Activated CD8-positive, alpha-beta T cell treated with anti-CD3 and anti-CD28 coated beads for 36 hours (primary cell): ENCODE results near the gene FOXO1. TPM values are rescaled to one million over a fixed set of nuclear protein-coding genes. Genes with fewer than 3 reads are reported as not detected.

Experiments
- ATAC-seq: fragments of 200-7000 bp; cut with Tn5 transposase; one replicate; pipeline ENCODE4 v1.10.0; 2021; ENCODE audit warnings: mild to moderate bottlenecking, moderate library complexity
- CTCF ChIA-PET: fragments of 350-600 bp; sonication (Branson Sonifier 250); formaldehyde crosslinking; loops from one replicate; lab custom pipeline; 2021; ENCODE audit warnings: antibody characterized with exemption; lab: Charles Lee
- POLR2A ChIA-PET: fragments of 350-600 bp; sonication (Branson Sonifier 250); formaldehyde crosslinking; loops from one replicate; lab custom pipeline; 2021; ENCODE audit warnings: antibody characterized with exemption; lab: Charles Lee
- DNase-seq: peaks from one replicate; pipeline ENCODE4 v3.0.0-alpha.2; 2020
- H3K27ac Mint-ChIP-seq: one replicate; pipeline ENCODE4 v1.8.0; 2021; ENCODE audit warnings: mild to moderate bottlenecking, mixed read lengths
- H3K27me3 Mint-ChIP-seq: one replicate; pipeline ENCODE4 v1.8.0; 2021; ENCODE audit warnings: mixed read lengths
- H3K36me3 Mint-ChIP-seq: one replicate; pipeline ENCODE4 v1.8.0; 2021; ENCODE audit warnings: low read depth, mixed read lengths
- H3K4me1 Mint-ChIP-seq: one replicate; pipeline ENCODE4 v1.8.0; 2021; ENCODE audit warnings: low read depth, mixed read lengths
- H3K4me3 Mint-ChIP-seq: one replicate; pipeline ENCODE4 v1.8.0; 2021; ENCODE audit warnings: mild to moderate bottlenecking, moderate library complexity, mixed read lengths
- H3K9me3 Mint-ChIP-seq: one replicate; pipeline ENCODE4 v1.8.0; 2021; ENCODE audit warnings: mixed read lengths
- intact Hi-C: fragments of 100-400 bp; cut with micrococcal nuclease; formaldehyde crosslinking; loops from one replicate; pipeline ENCODE4 v1.10.0; 2022
- total RNA-seq, 2 experiments: library from RNA; stranded (reverse); gene quantifications; one replicate each; pipeline ENCODE4 v1.2.3, GENCODE V29; 2021
- TF ChIP-seq, protein P1 (sequence below): fragments of 200-600 bp; IDR thresholded peaks from one replicate; pipeline ENCODE4 v1.8.0; 2022; ENCODE audit warnings: antibody characterized with exemption, mild to moderate bottlenecking

The FOXO1 gene
- total RNA-seq, 2 experiments from 2014 or later = 30.6 to 30.8 TPM

GRCh38 chr13:40680659-40681323, 14.3 kb upstream of the FOXO1 start:
- ATAC-seq (no peak), DNase-seq (no peak)
- no peak overlapping the region for H3K4me3 Mint-ChIP-seq
- intact Hi-C loops = loop anchor here (5.0 kb wide), 4 partner anchors 613 to 998 kb away; no protein-coding TSS in a partner anchor
- H3K27ac Mint-ChIP-seq = no peak overlapping the region
- TF ChIP-seq, protein P1, sequence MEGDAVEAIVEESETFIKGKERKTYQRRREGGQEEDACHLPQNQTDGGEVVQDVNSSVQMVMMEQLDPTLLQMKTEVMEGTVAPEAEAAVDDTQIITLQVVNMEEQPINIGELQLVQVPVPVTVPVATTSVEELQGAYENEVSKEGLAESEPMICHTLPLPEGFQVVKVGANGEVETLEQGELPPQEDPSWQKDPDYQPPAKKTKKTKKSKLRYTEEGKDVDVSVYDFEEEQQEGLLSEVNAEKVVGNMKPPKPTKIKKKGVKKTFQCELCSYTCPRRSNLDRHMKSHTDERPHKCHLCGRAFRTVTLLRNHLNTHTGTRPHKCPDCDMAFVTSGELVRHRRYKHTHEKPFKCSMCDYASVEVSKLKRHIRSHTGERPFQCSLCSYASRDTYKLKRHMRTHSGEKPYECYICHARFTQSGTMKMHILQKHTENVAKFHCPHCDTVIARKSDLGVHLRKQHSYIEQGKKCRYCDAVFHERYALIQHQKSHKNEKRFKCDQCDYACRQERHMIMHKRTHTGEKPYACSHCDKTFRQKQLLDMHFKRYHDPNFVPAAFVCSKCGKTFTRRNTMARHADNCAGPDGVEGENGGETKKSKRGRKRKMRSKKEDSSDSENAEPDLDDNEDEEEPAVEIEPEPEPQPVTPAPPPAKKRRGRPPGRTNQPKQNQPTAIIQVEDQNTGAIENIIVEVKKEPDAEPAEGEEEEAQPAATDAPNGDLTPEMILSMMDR = no peak
- POLR2A ChIA-PET = no interaction called here
- H3K9me3 Mint-ChIP-seq = no peaks in the 10 kb centered on the region
- CTCF ChIA-PET = interaction anchor here (1.0 to 7.9 kb wide), 6 partner anchors 10 to 738 kb away, joined by 3 to 72 read pairs (median 7); no protein-coding TSS in a partner anchor
- no peaks in the 10 kb centered on the region for H3K36me3 Mint-ChIP-seq
- no peaks in the 10 kb centered on the region for H3K27me3 Mint-ChIP-seq
- peaks cover 7% of the 10 kb centered on the region for H3K4me1 Mint-ChIP-seq

DNA sequence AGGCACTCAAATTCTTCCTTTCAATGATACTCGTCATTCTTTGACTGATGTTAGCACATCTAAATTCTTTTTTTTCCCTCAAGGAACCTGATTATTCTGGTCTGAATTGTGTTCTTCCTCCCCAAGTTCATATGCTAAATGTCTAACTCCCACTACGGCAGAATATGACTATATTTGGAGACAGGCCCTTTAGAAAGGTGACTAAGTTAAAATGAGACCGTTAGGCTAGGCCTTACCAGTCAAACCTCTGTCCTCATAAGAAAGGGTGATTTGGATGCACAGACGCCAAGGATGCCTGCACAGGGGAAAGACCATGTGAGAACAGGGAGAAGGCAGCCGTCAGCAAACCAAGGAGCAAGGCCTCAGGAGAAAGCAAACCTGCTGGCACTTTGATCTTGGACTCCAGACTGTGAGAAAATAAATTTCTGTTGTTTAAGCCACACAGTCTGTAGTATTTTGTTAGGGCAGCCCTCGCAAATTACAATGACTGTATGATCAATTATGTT, 13.1 kb upstream of the FOXO1 start:
- no peaks in the 10 kb centered on the region for H3K9me3 Mint-ChIP-seq
- ATAC-seq (no peak), DNase-seq (no peak)
- no peaks in the 10 kb centered on the region for H3K36me3 Mint-ChIP-seq
- H3K4me3 Mint-ChIP-seq = no peak overlapping the region
- H3K4me1 Mint-ChIP-seq = peaks cover 7% of the 10 kb centered on the region
- ChIA-PET POLR2A (no interaction called here), CTCF (interaction anchor here (1.2 to 3.0 kb wide), 4 partner anchors 11 to 737 kb away, joined by 3 to 12 read pairs (median 8); no protein-coding TSS in a partner anchor)
- H3K27me3 Mint-ChIP-seq = no peaks in the 10 kb centered on the region
- H3K27ac Mint-ChIP-seq = no peak overlapping the region
- intact Hi-C loops = no loop called here
- TF ChIP-seq, protein P1 = no peak

DNA sequence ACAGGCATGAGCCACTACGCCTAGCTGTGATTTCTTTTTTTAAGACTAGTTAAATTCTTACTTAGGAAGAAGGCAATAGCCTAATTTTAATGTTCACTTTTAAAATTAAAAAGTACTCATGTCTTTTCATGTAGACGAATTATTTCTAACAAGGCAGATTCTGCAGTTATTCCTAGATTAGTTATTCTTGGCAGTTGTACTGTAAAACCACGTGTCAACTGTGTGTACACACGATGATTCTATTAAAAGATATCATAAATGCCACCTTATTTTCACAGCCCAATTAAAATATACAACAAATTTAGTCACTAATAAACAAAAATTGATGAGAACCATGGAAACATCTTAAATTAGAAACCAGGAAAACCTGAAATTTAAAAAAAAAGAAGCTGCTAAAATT, 10.6 kb upstream of the FOXO1 start:
- Mint-ChIP-seq H3K4me3 (no peak overlapping the region), H3K4me1 (peaks cover 14% of the 10 kb centered on the region), H3K9me3 (no peaks in the 10 kb centered on the region), H3K36me3 (no peaks in the 10 kb centered on the region), H3K27me3 (no peaks in the 10 kb centered on the region), H3K27ac (no peak overlapping the region)
- ChIA-PET CTCF (interaction anchor here (0.6 to 1.0 kb wide), 2 partner anchors 19 to 49 kb away, joined by 3 read pairs; no protein-coding TSS in a partner anchor), POLR2A (interaction anchor here (0.6 to 0.7 kb wide), 2 partner anchors 63 to 587 kb away, joined by 3 to 4 read pairs; no protein-coding TSS in a partner anchor)
- ATAC-seq (no peak), DNase-seq (no peak)
- intact Hi-C loops = no loop called here
- TF ChIP-seq, protein P1 = no peak

DNA sequence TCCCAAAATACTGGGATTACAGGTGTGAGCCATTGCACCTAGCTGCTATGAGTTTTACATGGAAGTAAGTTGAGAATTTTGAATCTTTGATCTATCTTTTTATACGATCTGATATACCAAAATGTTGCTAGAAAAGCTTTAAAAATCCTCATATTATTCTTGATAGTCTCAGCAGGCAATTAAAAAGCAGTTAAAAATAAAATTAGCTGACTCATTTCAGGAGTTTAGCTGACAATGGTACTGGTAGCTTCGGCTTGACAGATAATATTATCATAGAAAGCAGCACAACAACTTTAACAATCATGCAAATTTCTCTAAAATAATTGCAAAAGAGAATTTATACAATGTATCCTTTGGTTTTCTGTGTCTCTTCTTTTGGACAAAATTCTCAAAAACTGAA, 9.6 kb upstream of the FOXO1 start:
- intact Hi-C loops = no loop called here
- Mint-ChIP-seq H3K27ac (no peak overlapping the region), H3K4me1 (peaks cover 16% of the 10 kb centered on the region), H3K27me3 (no peaks in the 10 kb centered on the region), H3K36me3 (no peaks in the 10 kb centered on the region), H3K4me3 (no peak overlapping the region), H3K9me3 (no peaks in the 10 kb centered on the region)
- POLR2A ChIA-PET = interaction anchor here (0.5 to 2.1 kb wide), 2 partner anchors 8 to 11 kb away, joined by 3 to 8 read pairs; no protein-coding TSS in a partner anchor
- ATAC-seq = no peak
- no peak for DNase-seq
- CTCF ChIA-PET = interaction anchor here (0.6 to 1.0 kb wide), 3 partner anchors 93 to 899 kb away, joined by 3 read pairs; no protein-coding TSS in a partner anchor
- TF ChIP-seq, protein P1 = no peak

GRCh38 chr13:40673414-40673813, 7.0 kb upstream of the FOXO1 start:
- H3K27me3 Mint-ChIP-seq = no peaks in the 10 kb centered on the region
- ChIA-PET CTCF (interaction anchor here (0.9 to 8.0 kb wide), 4 partner anchors 10 to 896 kb away, joined by 3 to 72 read pairs (median 3); no protein-coding TSS in a partner anchor), POLR2A (interaction anchor here (1.0 kb wide), 1 partner anchor 357 kb away, joined by 3 read pairs; no protein-coding TSS in a partner anchor)
- H3K4me3 Mint-ChIP-seq = no peak overlapping the region
- H3K4me1 Mint-ChIP-seq = peaks cover 29% of the 10 kb centered on the region
- H3K36me3 Mint-ChIP-seq = no peaks in the 10 kb centered on the region
- DNase-seq (no peak), ATAC-seq (no peak)
- intact Hi-C loops = no loop called here
- no peaks in the 10 kb centered on the region for H3K9me3 Mint-ChIP-seq
- TF ChIP-seq, protein P1 = no peak
- H3K27ac Mint-ChIP-seq = no peak overlapping the region
